ENCODE measurements around the gene FKRP. TPM values are rescaled to one million over a fixed set of nuclear protein-coding genes. Genes with fewer than 3 reads are reported as not detected.
"Not testable (repeated sequence)": the region's sequence is repeated elsewhere in the genome, so short reads cannot be mapped to it uniquely, and the experiment has no call there.

Gene FKRP
- total RNA-seq, 1 donor from 2014 or later = 22.7 TPM

DNA sequence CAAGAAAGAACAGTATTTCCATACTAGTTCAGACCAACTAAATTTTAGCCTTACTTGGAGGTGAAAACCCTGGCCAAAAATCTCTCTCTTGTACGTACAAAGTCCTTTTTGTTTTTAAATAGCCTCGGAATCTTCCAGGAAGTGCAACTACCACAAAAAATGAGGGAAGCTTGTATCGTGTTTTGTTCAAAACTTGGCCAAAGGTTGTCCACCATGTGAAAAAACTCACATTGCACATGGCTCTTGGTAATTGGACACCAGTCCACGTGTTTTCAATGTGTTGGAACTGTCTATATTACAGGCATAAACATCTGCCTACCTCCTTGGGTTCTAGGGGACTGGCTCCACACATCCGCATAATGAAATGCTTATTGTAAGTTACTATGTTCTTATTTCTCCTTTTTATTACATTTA lies 15.6 kb downstream of the FKRP start:
- peaks cover 2% of the 10 kb centered on the region for H3K27me3 Mint-ChIP-seq (ENCODE audit: unreplicated experiment)
- no peaks in the 10 kb centered on the region for H3K36me3 Mint-ChIP-seq (ENCODE audit: low read depth, unreplicated experiment)
- no peaks in the 10 kb centered on the region for H3K9me3 Mint-ChIP-seq (ENCODE audit: unreplicated experiment)
- TF ChIP-seq, protein P1, sequence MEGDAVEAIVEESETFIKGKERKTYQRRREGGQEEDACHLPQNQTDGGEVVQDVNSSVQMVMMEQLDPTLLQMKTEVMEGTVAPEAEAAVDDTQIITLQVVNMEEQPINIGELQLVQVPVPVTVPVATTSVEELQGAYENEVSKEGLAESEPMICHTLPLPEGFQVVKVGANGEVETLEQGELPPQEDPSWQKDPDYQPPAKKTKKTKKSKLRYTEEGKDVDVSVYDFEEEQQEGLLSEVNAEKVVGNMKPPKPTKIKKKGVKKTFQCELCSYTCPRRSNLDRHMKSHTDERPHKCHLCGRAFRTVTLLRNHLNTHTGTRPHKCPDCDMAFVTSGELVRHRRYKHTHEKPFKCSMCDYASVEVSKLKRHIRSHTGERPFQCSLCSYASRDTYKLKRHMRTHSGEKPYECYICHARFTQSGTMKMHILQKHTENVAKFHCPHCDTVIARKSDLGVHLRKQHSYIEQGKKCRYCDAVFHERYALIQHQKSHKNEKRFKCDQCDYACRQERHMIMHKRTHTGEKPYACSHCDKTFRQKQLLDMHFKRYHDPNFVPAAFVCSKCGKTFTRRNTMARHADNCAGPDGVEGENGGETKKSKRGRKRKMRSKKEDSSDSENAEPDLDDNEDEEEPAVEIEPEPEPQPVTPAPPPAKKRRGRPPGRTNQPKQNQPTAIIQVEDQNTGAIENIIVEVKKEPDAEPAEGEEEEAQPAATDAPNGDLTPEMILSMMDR (IDR thresholded peaks at IDR 0.05; ENCODE audit: unreplicated experiment) = no peak
- no peak overlapping the region for H3K27ac Mint-ChIP-seq (ENCODE audit: unreplicated experiment)
- DNase-seq (ENCODE audit: low spot score) = no peak
- H3K4me3 Mint-ChIP-seq (ENCODE audit: unreplicated experiment) = no peak overlapping the region
- no peaks in the 10 kb centered on the region for H3K4me1 Mint-ChIP-seq (ENCODE audit: unreplicated experiment)

DNA sequence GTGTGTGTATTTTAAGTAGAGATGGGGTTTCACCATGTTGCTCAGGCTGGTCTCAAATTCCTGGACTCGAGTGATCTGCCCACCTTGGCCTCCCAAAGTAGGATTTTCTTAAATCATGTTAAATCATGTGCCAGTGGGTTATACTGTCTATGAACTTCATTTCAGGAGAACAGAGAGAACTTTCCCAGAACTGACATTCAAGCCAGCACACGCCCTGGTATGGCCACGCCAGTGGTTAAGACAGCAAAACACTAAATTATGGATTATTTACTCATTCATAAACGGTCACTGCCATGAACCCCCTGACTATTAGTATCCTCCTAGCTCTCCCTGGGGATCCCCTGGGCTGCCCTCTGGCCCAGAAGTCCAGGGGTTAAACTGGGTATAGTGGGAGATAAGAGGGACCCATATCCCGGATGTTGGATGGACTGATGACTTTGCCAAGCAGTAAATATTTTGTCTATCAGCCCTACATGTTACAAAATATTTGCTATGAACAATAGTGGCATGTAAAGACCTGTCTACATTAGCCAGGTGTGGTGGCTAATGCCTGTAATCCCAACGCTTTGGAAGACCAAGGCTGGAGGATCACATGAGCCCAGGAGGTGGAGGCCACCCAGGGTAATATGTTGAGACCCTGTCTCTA lies 16.5 kb downstream of the FKRP start:
- peaks cover 5% of the 10 kb centered on the region for H3K27me3 Mint-ChIP-seq (ENCODE audit: unreplicated experiment)
- no peak overlapping the region for H3K27ac Mint-ChIP-seq (ENCODE audit: unreplicated experiment)
- no peaks in the 10 kb centered on the region for H3K4me1 Mint-ChIP-seq (ENCODE audit: unreplicated experiment)
- TF ChIP-seq, protein P1 (IDR thresholded peaks at IDR 0.05; ENCODE audit: unreplicated experiment) = no peak
- H3K9me3 Mint-ChIP-seq (ENCODE audit: unreplicated experiment) = no peaks in the 10 kb centered on the region
- H3K36me3 Mint-ChIP-seq (ENCODE audit: low read depth, unreplicated experiment) = no peaks in the 10 kb centered on the region
- DNase-seq (ENCODE audit: low spot score) = no peak
- H3K4me3 Mint-ChIP-seq (ENCODE audit: unreplicated experiment) = no peak overlapping the region

DNA sequence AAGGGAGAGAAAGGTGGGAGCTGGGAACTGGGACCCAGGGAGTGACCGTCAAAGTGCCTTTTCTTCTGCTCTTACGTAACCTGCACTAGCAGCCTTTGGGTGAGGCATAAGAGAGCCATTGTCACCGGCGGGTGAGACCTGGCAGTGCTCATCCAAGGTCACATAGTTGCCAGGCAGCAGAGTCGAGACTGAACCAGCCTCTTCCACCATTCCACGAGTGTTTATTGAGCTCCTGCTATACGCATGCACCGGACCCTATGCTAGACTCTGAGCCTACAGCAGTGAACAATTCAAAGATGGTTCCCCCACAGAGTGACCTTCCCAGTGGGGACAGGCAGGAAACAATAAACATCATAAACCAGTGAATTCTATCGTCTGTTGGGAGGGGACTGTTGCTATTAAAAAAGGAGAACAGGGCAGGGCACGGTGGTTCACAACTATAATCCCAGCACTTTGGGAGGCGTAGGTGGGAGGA lies 19.0 kb downstream of the FKRP start:
- TF ChIP-seq, protein P1 (IDR thresholded peaks at IDR 0.05; ENCODE audit: unreplicated experiment) = no peak
- H3K27me3 Mint-ChIP-seq (ENCODE audit: unreplicated experiment) = peaks cover 4% of the 10 kb centered on the region
- no peak overlapping the region for H3K27ac Mint-ChIP-seq (ENCODE audit: unreplicated experiment)
- DNase-seq (ENCODE audit: low spot score) = no peak
- no peak overlapping the region for H3K4me3 Mint-ChIP-seq (ENCODE audit: unreplicated experiment)
- H3K4me1 Mint-ChIP-seq (ENCODE audit: unreplicated experiment) = no peaks in the 10 kb centered on the region
- no peaks in the 10 kb centered on the region for H3K9me3 Mint-ChIP-seq (ENCODE audit: unreplicated experiment)
- H3K36me3 Mint-ChIP-seq (ENCODE audit: low read depth, unreplicated experiment) = no peaks in the 10 kb centered on the region

DNA sequence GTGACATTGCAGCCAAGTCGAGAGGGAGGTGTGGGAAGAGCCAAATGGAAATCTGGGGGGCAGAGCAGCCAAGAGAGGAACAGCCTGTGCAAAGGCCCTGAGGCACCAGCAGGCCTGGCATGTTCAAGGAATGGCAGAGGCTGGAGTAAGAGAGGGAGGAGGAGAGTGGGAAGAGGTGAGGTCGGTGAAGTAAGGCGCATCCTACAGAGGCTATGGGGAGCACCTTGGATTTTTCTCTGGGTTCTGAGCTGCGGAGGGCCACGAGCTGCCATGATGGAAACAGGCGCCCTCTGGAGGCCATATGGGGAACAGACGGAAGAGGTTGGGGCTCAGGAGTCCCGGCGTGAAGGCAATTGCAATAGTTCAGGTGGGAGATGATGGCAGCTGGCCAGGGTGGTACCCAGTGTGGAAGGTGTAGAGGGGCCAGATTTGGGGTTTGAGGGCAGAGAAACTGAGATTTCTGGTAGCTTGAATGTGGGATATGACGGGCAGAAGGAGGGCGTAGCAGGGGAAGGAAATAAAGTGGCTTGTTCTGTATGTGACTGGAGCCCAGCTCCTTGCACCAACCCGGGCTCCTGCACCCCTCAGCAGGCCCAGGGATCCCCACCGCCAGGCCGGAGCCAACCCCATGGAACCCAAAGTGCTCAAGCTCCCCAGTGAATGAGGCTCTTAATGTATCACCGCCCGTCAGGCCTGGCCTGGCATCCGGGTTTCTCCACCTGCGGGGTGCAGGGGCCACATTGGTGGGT lies 20.9 kb downstream of the FKRP start:
- peak overlapping the region; percentile 2 for H3K27ac Mint-ChIP-seq (ENCODE audit: unreplicated experiment)

DNA sequence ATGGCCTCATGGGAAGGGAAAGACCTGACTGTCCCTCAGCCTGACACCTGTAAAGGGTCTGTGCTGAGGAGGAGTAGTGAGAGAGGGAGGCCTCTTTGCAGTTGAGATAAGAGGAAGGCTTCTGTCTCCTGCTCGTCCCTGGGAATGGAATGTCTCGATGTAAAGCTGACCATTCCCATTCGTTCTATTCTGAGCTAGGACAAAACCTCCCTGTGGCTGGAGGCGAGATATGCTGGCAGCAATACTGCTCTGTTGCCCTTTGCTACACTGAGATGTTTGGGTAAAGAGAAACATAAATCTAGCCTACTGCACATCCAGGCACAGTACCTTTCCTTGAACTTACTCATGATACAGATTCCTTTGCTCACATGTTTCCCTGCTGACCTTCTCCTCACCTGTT lies 22.9 kb downstream of the FKRP start:
- not testable (repeated sequence) for H3K27me3 Mint-ChIP-seq (ENCODE audit: unreplicated experiment); H3K9me3 Mint-ChIP-seq (ENCODE audit: unreplicated experiment); DNase-seq (ENCODE audit: low spot score); H3K27ac Mint-ChIP-seq (ENCODE audit: unreplicated experiment); H3K4me3 Mint-ChIP-seq (ENCODE audit: unreplicated experiment); H3K36me3 Mint-ChIP-seq (ENCODE audit: low read depth, unreplicated experiment); H3K4me1 Mint-ChIP-seq (ENCODE audit: unreplicated experiment)

More for the DNA sequence above, 20.9 kb downstream of the FKRP start:
- H3K36me3 Mint-ChIP-seq (ENCODE audit: low read depth, unreplicated experiment) = no peaks in the 10 kb centered on the region
- H3K9me3 Mint-ChIP-seq (ENCODE audit: unreplicated experiment) = no peaks in the 10 kb centered on the region
- TF ChIP-seq, protein P1 (IDR thresholded peaks at IDR 0.05; ENCODE audit: unreplicated experiment) = peak; percentile 69
- H3K4me3 Mint-ChIP-seq (ENCODE audit: unreplicated experiment) = no peak overlapping the region
- peaks cover 6% of the 10 kb centered on the region for H3K27me3 Mint-ChIP-seq (ENCODE audit: unreplicated experiment)
- peak; percentile 47 for DNase-seq (ENCODE audit: low spot score)
- no peaks in the 10 kb centered on the region for H3K4me1 Mint-ChIP-seq (ENCODE audit: unreplicated experiment)

Measured in endothelial cell (in vitro differentiated cells).